Measurements from ENCODE around the gene RHBDD1.

- no peak for TF ChIP-seq EZH2 (IDR thresholded peaks at IDR 0.05; ENCODE audit: borderline replicate concordance, insufficient read depth, low read depth, low read length, poor library complexity, severe bottlenecking)
- no peak for TF ChIP-seq CTCF (IDR thresholded peaks at IDR 0.05)
These were observed 126.4 kb downstream of the RHBDD1 start for GRCh38 chr2:226962176-226962773.
